OCI-LY3 (cell line): ENCODE measurements around the gene DHRSX.

ENCODE experiments used
- EZH2phosphoT487 ChIP-seq: fragments of 200-600 bp; shearing (Covaris generic); IDR thresholded peaks from 2 replicates; pipeline ENCODE4 v1.6.1; 2018; ENCODE audit warnings: antibody characterized with exemption, mixed run types, low read depth
- TF ChIP-seq, protein P1 (sequence below): fragments of 200-600, 300-600 bp; sonication (generic); IDR thresholded peaks from 2 replicates; pipeline ENCODE4 v1.5.1; 2014; ENCODE audit warnings: antibody characterized with exemption, low read length, low read depth

DNA sequence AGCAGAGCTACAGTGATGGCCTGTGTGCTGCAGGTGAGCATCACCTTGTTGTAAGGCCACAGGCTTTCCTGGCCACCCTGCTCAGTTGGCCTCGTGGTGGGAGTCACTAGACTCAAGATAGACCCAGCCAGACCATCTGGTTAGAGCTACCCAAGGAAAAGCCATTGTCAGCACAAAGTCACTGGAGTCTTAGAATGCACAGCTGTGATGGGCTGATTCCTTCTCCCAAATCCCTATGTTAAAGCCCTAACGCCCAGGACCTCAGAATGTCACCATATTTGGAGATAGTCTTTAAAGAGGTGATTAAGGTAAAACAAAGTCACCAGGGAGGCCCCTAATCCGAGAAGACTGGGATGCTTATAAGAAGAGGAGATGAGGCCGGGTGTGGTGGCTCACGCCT, 173.4 kb downstream of the DHRSX start:
- TF ChIP-seq, protein P1, sequence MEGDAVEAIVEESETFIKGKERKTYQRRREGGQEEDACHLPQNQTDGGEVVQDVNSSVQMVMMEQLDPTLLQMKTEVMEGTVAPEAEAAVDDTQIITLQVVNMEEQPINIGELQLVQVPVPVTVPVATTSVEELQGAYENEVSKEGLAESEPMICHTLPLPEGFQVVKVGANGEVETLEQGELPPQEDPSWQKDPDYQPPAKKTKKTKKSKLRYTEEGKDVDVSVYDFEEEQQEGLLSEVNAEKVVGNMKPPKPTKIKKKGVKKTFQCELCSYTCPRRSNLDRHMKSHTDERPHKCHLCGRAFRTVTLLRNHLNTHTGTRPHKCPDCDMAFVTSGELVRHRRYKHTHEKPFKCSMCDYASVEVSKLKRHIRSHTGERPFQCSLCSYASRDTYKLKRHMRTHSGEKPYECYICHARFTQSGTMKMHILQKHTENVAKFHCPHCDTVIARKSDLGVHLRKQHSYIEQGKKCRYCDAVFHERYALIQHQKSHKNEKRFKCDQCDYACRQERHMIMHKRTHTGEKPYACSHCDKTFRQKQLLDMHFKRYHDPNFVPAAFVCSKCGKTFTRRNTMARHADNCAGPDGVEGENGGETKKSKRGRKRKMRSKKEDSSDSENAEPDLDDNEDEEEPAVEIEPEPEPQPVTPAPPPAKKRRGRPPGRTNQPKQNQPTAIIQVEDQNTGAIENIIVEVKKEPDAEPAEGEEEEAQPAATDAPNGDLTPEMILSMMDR, result no peak
- no peak for TF ChIP-seq EZH2phosphoT487
